Measurements from ENCODE around the gene NT5C.
"Not testable (repeated sequence)": the region's sequence is repeated elsewhere in the genome, so short reads cannot be mapped to it uniquely, and the experiment has no call there.

The NT5C gene

DNA sequence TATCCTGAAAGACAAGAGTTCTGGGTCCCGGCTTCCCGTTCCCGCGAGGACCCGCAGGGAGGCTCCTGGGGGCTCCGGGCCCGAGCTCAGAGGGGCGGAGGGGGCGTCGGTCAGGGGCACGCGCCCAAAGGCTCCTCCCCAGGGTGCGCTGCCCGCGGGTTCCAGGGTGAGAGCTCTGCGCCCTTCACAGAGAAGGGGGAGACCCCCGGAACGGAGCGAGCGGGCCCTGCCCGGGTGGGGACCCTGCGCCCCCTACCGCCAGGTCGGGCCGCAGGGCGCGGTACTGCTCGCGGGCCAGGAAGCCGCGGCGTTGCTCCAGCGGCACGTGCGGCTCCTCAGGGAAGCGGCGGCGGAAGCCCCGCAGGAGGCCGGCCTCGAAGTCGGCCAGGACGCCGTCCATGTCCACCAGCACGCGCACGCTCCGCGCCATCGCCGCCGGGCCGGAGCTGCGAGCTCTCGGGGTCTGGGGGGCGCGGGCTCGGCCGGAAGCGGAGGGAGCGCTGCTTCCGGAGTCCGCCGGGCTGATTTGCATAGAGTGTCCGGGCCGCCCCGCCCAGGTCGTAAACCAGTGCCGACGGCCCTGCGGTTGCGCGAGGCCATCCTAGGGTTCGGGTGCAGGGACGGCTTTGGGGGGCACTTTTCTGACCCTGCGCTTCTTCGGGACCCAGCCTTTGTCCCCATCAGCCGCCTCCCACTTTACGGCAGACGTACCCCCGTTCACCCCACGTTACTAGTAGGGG, at the start of gene NT5C:
TSS of gene NT5C (minus strand) at position 465 of the 740 bp plus-strand sequence. CDS start at position 430, 35 bp downstream.
- peak; percentile 76 to 93 (median 89) for DNase-seq

DNA sequence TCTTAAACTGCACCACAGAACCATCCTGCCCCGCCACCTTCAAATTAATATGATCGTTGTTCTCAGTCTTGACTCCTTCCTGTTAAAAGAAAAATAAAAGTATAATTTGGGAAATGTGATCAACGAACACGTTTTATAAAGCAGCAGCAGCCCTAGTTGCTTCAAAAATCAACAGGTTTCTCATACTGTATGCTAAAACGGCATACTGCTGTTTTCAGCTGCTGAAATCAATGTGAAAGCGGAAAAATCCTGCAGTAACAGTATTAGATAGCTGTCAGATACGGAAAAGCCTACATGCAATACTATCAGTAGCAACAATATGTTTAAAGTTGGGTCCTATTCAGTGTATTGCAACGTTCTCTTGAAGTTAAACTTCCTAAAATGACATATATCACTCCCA, 49.6 kb upstream of the NT5C start:
- DNase-seq = peak in 1 of 3 experiments; percentile 27

DNA sequence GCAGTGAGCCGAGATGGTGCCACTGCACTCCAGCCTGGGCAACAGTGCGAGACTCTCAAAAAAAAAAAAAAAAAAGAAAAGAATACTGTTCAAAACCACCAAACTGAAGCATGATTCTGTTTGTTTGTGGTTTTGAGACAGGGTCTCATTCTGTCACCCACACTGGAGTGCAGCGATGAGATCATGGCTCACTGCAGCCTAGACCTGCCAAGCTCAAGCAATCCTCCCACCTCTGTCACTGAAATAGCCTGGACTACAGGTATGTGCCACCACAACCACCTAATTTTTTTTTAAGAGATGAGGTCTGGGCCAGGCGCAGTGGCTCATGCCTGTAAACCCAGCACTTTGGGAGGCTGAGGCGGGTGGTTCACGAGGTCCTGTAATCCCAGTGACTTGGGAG, 46.9 kb upstream of the NT5C start:
- DNase-seq = no peak

DNA sequence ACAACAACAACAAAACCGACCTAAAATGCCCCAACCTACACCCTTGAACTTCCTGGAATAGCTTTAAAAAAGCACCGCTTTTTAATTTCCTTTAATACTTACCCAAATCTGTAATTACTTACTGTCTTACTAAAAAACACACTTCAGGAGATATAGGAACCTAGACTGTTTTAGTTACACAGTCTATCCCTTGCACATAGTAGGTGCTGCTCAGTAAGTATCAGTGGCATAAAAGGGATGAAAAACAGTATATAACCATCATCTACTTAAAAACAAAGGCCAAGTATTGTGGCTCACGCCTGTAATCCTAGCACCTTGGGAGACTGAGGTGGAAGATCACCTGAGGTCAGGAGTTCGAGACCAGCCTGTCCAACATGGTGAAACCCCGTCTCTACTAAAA, 45.1 kb upstream of the NT5C start:
- no peak for DNase-seq

DNA sequence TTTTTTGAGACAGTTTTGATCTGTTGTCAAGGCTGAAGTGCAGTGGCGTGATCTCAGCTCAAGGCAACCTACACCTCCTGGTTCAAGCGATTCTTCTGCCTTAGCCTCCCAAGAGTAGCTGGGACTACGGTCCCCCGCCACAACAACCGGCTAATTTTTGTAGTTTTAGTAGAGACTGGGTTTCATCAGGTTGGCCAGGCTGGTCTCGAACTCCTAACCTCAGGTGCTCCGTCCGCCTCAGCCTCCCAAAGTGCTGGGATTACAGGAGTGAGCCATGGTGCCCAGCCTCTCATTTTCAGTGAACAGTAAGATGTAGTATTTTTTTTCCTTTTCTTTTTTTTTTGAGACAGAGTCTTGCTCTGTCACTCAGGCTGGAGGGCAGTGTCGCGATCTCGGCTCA, 43.5 kb upstream of the NT5C start:
- no peak for DNase-seq

DNA sequence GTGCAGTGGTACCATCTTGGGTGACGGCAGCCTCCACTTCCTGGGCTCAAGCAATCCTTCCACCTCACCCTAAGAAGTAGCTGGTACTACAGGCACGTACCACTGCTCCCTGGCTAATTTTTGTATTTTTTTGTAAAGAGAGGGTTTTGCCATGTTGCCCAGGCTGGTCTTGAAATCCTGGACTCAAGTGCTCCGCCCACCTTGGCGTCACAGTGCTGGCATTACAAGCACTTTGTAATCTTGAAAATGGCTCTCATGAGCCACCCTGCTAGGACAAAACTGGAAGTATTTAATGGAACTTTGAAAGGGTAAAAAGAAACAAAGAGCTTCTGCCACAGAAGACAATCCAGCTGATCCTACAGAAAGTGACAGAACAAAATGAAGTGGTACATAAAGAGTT, 42.0 kb upstream of the NT5C start:
- DNase-seq = peak in 1 of 3 experiments; percentile 4

DNA sequence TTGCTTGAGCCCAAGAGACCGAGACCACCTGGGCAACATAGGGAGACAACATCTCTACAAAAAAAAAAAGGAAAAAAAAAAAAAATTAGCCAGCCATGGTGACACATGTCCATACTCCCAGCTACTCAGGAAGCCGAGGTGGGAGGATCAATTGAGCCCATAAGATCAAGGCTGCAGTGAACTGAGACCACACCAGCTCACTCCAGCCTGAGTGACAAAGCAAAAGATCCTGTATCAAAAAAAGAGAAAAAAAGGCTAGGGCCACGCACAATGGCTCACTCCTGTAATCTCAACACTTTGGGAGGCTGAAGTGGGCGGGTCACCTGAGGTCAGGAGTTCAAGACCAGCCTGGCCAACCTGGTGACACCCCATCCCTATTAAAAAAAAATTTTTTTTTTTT, 37.5 kb upstream of the NT5C start:
- no peak for DNase-seq

DNA sequence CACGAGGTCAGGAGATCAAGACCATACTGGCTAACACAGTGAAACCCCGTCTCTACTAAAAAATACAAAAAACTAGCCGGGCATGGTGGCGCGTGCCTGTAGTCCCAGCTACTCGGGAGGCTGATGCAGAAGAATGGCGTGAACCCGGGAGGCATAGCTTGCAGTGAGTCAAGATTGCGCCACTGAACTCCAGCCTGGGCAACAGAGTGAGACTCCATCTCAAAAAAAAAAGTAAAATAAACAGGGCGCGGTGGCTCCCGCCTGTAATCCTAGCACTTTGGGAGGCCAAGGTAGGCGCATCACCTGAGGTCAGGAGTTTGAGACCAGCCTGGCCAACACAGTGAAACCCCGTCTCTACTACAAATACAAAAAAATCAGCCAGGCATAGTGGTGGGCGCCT, 33.1 kb upstream of the NT5C start:
- DNase-seq = not testable (repeated sequence)

DNA sequence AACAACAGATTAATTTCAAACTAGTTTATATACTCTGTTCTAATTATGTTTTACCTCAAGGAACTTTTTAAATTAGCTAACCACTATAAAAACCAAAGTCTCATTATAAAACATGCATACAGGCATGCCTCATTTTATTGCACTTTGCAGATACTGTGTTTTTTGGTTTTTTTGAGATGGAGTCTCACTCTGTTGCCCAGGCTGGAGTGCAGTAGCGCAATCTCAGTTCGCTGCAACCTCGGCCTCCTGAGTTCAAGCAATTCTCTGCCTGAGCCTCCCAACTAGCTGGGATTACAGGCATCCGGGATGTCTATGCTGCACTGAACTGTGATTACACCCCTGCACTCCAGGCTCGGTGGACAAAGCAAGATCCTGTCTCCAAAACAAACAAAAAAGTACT, 31.5 kb upstream of the NT5C start:
- DNase-seq = no peak

DNA sequence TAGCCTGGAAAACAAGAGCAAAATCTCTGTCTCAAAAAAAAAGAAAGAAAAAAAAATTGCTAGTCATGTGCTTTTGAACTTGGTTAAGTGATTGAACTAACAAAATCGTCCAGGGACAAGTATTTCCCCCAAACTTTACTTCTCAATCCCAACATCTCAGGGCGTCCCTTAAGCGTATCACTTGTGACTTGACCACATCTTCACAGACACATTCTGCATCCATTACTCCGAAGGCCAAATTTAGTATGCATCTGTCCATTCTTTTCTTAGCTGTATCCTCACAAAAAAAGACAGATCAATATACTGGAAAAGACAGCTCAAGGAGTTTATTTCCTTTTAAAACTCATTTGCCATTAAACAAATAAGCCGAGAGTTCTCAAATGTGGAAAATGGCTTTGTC, 28.7 kb upstream of the NT5C start:
- no peak for DNase-seq

DNA sequence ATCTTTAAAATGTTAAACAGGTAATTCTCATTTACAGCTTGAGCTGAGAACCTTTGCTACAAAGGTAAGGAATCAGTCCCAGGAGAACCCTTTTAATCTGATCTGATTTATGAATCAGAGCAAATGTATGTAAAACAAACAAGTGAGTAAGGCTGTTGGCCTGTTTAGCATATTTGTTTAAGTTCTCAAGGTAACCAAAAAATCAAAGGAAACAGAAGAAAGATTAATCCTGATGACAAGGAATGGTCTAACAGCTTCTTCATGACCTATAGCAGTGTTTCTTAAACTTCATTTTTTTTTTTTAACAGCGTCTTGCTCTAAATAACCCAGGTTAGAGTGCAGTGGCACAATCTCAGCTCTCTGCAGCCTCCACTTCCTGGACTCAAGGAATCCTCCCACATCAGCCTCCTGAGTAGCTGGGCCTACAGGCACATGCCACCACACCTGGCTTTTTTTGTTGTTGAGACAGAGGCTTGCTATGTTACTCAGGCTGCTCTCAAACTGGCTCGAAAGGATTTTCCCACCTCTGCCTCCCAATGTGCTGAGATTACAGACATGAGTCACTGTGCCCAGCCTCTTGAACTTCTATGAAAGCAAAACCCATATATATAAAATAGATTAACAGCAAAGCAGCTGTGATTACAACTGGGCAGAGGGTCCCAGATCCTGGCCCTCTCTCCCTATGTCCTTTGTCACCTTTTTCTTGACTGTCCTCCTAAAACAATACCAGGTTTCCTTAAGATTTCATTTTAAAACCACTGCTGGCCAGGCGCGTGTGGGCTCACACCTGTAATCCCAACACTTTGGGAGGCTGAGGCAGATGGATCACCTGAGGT, 27.9 kb upstream of the NT5C start:
- DNase-seq = no peak

DNA sequence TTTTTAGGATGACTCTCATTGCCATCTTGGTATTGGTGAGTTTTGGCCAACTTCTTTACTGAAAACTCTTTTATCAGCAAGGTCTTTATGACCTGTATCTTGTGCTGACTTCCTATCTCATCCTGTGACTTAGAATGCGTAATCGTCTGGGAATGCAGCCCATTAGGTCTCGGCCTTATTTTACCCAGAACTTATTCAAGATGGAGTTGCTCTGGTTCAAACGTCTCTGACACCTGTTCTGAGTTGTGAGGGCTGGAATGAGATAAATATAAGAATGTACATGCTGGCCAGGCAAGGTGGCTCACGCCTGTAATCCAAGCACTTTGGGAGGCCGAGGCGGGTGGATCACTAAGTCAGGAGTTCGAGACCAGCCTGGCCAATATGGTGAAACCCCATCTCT, 26.9 kb upstream of the NT5C start:
- not testable (repeated sequence) for DNase-seq

DNA sequence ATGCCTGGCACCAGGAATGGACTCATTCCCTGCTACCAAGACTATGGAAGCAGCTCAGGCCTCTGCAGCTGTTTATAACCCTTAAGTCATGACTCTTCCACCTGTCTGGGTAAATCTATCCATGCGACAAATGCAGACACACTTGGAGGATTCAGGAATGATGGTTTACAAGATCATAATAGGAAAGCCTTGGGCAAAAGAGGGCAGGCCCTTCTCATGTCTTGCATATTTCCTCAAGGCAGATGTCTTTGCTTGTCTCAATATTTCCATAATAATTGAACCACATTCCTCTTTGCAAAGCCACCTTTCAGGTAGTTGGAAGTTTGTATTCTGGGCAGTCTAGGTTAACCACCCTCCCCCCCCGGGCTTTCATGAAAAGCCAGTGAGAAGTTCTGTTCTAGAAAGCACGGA, 23.7 kb upstream of the NT5C start:
- no peak for DNase-seq

DNA sequence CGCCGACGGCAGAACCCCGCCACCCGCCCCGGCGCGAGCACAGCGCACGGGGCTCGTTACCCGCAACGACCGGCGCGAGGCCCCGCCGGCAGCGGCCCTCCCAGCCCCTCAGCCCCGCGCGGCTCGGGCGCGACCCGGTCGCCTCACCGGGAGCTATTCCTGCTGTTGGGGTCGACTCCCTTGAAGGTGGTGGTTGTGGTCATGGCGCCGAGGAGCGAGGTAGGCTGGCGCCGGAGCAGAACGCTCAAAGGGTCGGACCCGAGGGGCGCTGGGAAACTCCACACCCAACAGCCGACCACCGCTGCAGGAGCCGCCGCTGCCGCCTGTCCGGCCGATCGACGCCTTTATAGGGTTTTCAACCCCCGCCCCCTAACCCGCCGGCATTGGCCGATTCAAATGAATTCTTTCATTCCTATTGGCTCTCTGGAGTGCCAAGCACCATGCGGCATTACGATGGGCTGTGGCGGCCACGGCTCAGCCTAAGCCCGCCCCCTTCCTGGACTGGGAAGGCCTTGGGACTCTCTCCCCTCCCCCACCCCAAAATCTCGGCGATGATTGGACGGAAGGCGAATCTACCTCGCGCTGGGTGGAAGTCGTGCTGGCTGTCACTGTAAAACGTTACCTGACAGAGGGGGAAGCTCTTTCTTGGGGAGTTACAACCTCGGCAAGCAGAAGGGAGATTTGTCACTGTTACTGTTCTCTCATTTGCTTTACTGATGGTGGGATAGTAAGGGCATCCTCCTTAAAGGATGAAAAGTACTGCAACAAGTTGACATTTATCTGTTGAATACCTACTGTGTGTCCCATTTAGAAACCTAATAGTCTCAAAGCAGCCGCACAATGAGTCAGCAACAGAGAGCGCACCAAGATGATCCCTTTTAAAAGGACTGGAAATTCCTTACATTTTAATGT, 22.9 kb upstream of the NT5C start, which contains the start of gene JPT1:
TSS of gene JPT1 (minus strand) at position 318 of the 912 bp plus-strand sequence. CDS start at position 203, 115 bp downstream.
- DNase-seq = peak; percentile 98 to 99 (median 99)

DNA sequence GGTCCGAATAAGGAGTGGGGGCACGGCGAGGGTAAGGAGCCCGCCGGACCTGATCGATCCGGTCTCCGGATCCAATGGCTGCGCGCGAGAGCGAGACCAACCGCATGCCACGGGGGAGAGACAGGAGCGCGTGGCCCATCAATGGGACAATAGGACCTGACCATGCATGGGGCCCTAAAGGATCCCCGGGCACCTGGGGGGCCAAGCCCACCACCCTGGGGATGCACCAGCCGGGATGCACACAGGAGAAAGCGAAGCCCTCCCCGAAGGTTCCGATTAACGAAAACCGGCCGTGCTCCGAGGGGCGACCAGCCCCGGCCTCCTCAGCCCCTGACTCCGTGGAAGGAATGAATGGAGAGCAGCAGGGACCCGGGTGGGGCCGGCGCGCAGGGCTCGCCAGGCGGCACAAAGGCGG, 22.2 kb upstream of the NT5C start:
- peak in 1 of 3 experiments; percentile 73 for DNase-seq

DNA sequence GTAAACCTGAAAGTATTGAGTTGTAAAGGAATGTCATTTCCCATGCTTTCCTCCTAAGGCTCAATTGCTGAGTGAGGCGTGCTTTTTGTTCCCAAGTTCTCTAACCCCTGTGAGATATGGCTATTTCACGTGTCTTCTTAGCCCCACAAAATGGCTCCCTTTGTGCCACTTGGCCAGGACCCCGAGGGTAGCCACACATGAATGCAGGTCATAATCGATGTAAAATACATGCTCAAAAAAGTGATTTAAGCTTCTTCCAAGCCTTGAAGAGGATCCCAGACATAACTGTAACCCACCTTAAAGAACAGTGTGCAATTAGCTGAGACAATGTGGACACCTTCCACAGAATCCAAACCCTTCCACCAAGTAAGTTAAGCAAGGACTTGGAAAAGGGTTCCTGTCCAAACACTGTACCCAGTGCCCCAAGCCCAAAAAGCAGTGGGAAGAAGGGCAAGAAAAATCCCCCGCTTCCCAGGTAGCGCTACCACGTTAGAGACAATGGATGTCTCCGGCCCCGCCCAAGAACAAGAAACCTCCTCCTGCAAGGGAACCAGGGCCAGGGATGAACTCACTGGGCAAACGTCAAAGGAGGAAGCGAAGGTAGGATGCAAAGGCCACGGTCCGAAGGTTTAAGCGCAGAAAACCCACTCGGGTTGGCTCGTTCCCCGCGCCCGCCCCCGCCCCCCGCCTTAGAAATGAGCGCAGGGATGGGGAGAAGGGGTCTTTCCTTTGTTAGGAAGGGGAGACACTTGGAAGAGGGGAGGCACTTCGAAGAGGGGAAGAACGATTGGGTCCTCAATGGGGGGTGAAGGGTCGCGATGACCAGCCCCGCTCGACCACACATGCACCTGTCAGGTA, 21.6 kb upstream of the NT5C start:
- DNase-seq = peak; percentile 39 to 72 (median 57)

DNA sequence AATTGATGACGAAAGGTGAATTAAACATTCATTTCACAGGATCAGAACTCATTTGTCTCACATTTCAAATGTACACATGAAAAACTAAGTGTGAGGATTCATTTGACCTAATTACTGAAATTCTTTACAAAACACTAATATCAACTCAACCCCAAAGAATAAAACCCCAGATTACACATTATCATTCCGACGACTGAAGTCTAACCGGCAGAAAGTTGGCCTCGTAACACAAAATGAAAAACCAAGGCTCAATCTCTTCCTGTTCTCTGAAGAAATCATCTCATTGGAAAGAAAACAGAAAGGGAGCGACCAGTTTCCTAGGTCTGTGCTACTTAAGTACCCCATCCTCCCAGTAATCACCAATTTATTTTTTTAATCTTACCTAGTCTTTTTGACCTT, 21.0 kb upstream of the NT5C start:
- DNase-seq = no peak

DNA sequence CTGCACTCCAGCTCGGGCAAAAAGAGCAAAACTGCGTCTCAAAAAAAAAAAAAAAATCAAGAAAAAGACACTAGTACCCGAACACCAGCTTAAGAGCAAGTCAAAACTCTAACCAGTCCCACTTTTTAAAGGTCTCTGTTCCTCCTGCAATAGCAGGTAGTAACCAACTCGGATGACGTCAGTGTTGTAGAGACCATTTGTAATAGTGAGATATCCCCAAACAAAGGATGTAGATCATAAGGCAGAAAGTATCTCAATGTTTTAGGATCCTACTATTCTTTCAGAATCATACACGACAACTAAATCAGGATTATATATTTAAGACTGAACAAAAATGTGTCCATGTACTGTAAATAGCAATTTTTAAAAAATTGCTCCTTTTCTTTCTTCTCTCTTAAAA, 20.4 kb upstream of the NT5C start:
- DNase-seq = peak in 1 of 3 experiments; percentile 11

DNA sequence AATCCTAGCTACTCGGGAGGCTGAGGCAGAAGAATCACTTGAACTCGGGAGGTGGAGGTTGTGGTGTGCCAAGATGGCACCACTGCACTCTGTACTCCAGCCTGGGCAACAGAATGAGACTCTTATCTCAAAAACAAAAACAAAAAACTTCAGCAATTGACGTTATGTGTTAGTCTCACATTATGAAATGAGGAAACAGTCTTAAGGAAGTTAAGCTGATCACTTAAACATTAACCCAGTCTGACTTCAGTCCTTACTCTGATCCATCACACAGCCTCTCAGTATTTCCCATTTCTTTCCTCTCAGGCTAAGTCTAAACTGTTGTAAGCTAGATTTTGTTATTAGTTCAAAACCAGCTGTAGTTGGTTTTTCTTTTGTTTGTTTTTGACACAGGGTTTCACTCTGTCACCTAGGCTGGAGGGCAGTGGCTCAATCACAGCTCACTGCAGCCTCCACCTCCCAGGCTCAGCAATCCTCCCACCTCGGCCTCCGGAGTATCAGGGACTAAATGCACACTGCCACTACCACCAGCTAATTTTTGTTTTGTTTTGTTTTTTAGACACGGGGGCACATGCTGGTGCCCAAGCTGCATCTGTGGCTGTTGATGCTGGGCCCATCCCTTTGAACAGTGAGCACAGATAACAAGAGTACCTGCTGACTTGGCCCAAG, 16.5 kb upstream of the NT5C start:
- no peak for DNase-seq

DNA sequence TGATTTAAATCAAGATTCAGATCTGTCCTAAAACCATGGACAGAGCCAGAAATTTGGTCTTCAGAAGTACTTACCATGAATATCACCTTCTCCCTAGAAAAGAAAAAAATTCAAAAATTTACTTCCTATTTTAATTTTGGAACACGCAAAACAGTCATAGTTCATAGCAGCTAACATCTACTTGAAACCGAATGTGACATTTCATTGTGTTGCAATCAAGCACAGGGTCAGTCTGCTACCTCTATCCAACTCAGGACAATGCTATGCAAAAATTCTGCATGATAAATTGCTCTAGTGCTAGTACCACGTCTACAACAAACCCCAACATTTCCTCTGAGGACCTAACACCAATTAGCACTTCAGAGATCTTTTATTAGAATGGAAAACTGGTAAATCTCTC, 15.1 kb upstream of the NT5C start:
- no peak for DNase-seq

DNA sequence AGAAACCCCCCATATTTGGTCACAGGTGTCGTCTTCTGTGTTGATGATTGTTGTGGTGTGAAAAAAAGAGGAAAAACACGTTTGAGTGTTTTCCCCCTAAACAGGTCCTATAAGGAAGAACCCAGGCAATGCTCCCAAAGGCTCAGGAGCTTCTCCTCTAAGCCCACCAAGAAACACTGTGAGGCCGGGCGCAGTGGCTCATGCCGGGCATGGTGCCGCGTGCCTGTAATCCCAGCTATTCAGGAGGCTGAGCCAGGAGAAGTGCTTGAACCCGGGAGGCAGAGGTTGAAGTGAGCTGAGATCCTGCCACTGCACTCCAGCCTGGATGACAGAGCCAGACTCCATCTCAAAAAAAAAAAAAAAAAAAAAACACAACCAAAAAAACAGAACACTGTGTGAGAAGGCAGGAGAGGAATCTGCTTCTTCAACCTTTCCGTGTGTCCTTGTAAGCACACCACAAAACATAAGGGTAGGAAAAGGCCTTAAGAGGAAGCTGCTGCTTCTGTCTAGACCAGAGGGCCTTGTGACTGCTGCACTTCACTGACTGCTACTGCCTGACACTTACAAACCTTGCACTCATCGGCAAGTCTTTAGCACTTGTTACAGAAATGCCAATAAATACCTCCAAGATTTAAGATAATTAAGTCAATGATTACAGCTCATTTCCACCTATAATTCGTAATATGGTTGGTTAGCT, 13.4 kb upstream of the NT5C start:
- no peak for DNase-seq
